Spleen (tissue), 7 donors: ENCODE measurements around the gene AGPAT2.

Source experiments
- POLR2A ChIP-seq, 3 donors: fragments of 450-650 bp; IDR thresholded peaks; one replicate each; pipeline ENCODE4 v1.5.1; 2017; ENCODE audit warnings: antibody characterized with exemption in 3 of 3, mild to moderate bottlenecking in 1 of 3
- POLR2AphosphoS5 ChIP-seq, 3 donors: sonication (generic); formaldehyde crosslinking; IDR thresholded peaks; one replicate each; pipeline ENCODE4 v1.5.1; 2017; ENCODE audit warnings: antibody characterized with exemption in 3 of 3
- TF ChIP-seq, protein P1 (sequence below), 11 experiments: fragments of 200-600 bp in 7 of 11; fragments of 450-650 bp in 4 of 11; sonication (generic) in 4 of 11; IDR thresholded peaks in 8 of 11; conservative IDR thresholded peaks in 3 of 11; 1 replicate in 7 of 11; 2 replicates in 4 of 11; pipeline versions ENCODE4 v1.4.0 to v1.8.0; 2016 to 2021; ENCODE audit warnings: antibody characterized with exemption in 11 of 11, inconsistent platforms in 4 of 11, mild to moderate bottlenecking in 1 of 11
- donor health status: DM: no; HTN: no; CAD: no; lungs with moderate emphysema.
- donor health status: DM: no; HTN: no; CAD: no.
- donor health status: DM: no; HTN: no; CAD: no.

DNA sequence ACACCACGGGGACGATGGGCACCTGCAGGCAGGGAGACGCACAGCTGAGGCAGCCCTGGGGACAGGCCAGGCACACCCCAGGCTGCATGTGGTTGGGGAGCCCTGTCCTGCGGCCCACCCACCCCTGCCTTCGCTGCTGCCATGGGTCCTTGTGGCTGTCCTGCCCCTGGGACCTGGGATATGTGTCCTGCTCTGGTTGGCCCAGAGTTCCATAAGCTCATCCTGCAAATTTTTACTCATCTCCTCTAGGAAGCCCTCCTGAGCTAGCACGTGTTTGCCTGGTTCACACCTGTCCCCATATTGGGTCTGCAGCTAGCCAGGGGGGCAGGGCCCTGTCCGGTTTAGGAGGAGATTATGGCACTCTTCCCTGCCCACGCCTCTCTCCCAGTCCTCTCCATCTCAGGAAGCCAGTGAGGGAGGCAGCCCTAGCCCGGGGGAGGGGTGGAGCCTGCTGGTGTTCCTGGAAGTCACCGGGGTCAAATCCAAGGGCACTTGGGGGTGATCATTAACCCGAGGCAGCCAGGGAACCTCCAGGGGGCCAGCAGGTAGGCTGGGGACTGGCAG is 12.4 kb downstream of the AGPAT2 start:
- TF ChIP-seq, protein P1, sequence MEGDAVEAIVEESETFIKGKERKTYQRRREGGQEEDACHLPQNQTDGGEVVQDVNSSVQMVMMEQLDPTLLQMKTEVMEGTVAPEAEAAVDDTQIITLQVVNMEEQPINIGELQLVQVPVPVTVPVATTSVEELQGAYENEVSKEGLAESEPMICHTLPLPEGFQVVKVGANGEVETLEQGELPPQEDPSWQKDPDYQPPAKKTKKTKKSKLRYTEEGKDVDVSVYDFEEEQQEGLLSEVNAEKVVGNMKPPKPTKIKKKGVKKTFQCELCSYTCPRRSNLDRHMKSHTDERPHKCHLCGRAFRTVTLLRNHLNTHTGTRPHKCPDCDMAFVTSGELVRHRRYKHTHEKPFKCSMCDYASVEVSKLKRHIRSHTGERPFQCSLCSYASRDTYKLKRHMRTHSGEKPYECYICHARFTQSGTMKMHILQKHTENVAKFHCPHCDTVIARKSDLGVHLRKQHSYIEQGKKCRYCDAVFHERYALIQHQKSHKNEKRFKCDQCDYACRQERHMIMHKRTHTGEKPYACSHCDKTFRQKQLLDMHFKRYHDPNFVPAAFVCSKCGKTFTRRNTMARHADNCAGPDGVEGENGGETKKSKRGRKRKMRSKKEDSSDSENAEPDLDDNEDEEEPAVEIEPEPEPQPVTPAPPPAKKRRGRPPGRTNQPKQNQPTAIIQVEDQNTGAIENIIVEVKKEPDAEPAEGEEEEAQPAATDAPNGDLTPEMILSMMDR (IDR thresholded peaks at IDR 0.05 in 8 of 11, conservative IDR thresholded peaks at IDR 0.05 in 3 of 11), result no peak
- no peak for TF ChIP-seq POLR2A (IDR thresholded peaks at IDR 0.05)
- TF ChIP-seq POLR2AphosphoS5 (IDR thresholded peaks at IDR 0.05), result peak; percentile 64 to 82 (median 80)
